ENCODE data around the gene BICDL2.
A peak's percentile ranks its signal among the peaks of the same experiment; 100 is the strongest.

- TF ChIP-seq ZNF644 (tag; IDR thresholded peaks at IDR 0.05; ENCODE audit: low read depth) = no peak
- 0 out of 2 replicates have a peak, but pooled peaks have one; percentile 28 for TF ChIP-seq ZEB2 (IDR thresholded peaks at IDR 0.05)
- no peak for TF ChIP-seq TCF7L2 (IDR thresholded peaks at IDR 0.05; ENCODE audit: low read depth, low read length)
- no peak for TF ChIP-seq SMARCB1 (IDR thresholded peaks at IDR 0.05; ENCODE audit: insufficient read length, low read depth)
- TF ChIP-seq, protein P1, sequence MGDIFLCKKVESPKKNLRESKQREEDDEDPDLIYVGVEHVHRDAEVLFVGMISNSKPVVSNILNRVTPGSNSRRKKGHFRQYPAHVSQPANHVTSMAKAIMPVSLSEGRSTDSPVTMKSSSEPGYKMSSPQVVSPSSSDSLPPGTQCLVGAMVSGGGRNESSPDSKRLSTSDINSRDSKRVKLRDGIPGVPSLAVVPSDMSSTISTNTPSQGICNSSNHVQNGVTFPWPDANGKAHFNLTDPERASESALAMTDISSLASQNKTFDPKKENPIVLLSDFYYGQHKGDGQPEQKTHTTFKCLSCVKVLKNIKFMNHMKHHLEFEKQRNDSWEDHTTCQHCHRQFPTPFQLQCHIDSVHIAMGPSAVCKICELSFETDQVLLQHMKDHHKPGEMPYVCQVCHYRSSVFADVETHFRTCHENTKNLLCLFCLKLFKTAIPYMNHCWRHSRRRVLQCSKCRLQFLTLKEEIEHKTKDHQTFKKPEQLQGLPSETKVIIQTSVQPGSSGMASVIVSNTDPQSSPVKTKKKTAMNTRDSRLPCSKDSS (IDR thresholded peaks at IDR 0.05; ENCODE audit: low read depth, partially characterized antibody) = no peak
- TF ChIP-seq TAF1 (IDR thresholded peaks at IDR 0.05; ENCODE audit: control insufficient read depth, extremely low read depth, insufficient read depth, low read length, severe bottlenecking) = no peak
- no peak for TF ChIP-seq NR4A1 (CRISPR knock-in tag; IDR thresholded peaks at IDR 0.05)
- TF ChIP-seq NR4A1 (tag; IDR thresholded peaks at IDR 0.05) = 0 out of 2 replicates have a peak, but pooled peaks have one; percentile 31
- TF ChIP-seq RBM39 (optimal IDR thresholded peaks at IDR 0.05; ENCODE audit: low read depth, low read length) = no peak
- TF ChIP-seq EZH2 (IDR thresholded peaks at IDR 0.05; ENCODE audit: borderline replicate concordance, low read depth, low read length) = no peak
- TF ChIP-seq MAX (CRISPR knock-in tag; IDR thresholded peaks at IDR 0.05) = peak; percentile 60
- no peak for TF ChIP-seq MAFF (IDR thresholded peaks at IDR 0.05; ENCODE audit: low read length)
- no peak for TF ChIP-seq ZNF408 (CRISPR knock-in tag; IDR thresholded peaks at IDR 0.05; ENCODE audit: low read depth)
- TF ChIP-seq BRCA1 (IDR thresholded peaks at IDR 0.05) = no peak
- no peak for TF ChIP-seq BRCA1 (CRISPR knock-in tag; IDR thresholded peaks at IDR 0.05)
- no peak for TF ChIP-seq PATZ1 (CRISPR knock-in tag; IDR thresholded peaks at IDR 0.05; ENCODE audit: borderline replicate concordance)
Observed at GRCh38 chr16:2983706-2984136, 53.0 kb downstream of the BICDL2 start.

Measured in K562 (cell line).